ENCODE measurements around the gene MBTPS1.

- TF ChIP-seq POLR2A (IDR thresholded peaks at IDR 0.05) (no peak), CTCF (IDR thresholded peaks at IDR 0.05) (no peak)
Observed at GRCh38 chr16:84095466-84095865, 21.3 kb downstream of the MBTPS1 start.

Data from adrenal gland (tissue), 5 donors.